GM21576 (cell line): Measurements from ENCODE around the gene OR2V2.
"Not testable (repeated sequence)": the region's sequence is repeated elsewhere in the genome, so short reads cannot be mapped to it uniquely, and the experiment has no call there.

ENCODE experiments used
- ATAC-seq: cut with Tn5 transposase; IDR thresholded peaks from one replicate; pipeline ENCODE4 v1.9.1; 2021; ENCODE audit warnings: mild to moderate bottlenecking, moderate library complexity; ENCODE audit not compliant: unreplicated experiment

Gene OR2V2

DNA sequence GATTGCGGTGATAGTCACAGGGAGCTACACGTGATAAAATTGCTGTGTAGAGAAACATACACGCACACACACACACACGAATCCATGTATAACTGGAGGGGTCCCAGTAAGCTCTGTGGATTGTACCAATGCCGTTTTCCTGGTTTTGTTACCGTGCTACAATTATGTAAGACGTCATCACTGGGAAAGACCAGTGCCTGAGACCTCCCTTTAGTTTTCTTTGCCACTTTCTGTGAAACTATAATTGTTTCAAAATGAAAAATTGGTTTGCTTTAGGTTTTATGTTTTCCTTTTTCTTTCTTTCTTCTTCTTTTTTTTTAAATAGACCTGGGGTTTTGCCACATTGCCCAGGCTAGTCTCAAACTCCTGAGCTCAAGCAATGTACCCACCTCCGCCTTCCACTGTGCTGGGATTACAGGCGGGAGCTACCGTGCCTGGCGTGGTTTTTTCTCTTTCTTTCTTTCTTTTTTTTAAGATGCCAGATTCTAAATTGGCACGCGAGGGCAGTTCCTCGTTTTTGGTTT is 21.3 kb downstream of the OR2V2 start:
- no peak for ATAC-seq

DNA sequence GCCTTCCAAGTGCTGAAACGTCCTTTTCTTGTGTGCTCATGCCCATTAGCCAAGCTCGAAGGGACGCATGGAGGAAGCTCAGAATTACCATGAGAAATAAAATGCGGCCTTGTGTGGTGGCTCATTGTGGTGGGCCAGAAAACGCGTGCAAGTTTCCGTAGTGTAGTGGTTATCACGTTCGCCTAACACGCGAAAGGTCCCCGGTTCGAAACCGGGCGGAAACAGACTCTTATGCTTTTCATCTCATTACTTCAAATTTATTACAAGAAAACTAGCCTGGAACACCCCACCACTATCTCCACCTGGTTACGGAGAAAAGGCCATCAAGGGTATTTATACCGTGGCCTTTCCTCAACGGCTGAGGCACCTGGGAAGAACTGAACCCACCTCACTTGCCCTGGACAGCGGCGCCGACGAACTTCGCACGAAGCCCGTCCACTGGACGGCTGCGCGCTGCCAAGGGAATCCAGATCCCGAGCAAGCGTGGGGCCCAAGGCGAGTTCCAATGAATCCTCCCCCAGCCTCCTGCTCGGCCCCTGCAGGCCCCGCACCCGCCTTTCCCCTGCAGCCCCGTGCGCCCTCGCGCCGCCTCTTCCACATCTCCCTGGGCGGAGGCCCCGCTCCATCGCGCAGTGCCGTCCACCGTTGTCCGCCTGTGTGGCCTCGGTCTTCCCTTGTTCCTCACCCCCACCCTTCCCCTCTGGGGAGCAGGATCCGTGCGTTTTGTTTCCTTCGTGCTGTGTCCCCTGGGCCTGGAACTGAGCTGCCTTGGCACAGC is 22.3 kb downstream of the OR2V2 start:
- not testable (repeated sequence) for ATAC-seq

DNA sequence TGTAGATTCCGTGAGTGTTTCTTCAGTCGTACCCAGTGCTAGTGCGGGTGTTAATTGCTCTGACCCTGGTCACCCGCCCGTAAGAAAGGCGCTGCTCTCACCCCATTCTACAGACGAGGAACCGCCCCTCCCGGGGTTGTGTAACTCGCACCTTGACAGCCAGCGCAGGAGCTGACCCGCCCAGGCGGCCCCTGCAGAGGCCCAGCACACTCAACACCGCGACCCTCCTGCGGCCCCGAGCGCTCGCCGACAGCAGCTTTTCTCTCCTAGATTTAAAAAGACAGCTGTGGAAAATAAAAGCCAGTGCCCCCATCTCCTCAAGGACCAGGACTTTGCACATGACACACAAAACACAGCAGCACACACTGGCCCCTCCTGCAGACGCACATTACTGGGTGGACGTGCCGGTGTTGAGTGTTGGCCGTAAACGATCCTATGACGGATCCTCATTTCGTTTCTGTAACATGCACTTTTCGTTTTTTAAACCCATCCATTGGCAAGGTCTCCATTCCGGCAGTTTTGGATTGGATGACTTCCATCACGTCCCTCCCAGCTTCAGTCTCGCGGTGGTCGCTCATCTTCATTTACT is 22.9 kb downstream of the OR2V2 start:
- no peak for ATAC-seq

DNA sequence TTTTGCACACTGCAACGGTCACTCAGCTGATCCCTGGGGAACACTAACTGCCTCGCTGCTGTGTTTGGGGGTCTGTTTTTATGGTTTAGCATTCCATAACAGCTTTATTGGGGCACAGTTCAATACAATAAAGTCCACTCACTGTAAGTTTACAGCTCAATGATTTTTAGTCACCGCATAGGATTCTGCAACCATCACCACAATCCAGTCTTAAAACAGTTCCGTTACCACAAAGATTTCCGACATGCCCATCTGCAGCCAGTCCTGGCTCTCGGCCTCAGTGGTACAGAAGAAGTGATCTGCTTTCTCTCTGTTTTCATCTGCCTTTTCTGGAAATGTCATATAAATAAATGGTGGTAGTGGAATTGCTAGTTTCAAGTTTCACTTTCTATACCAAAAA is 23.6 kb downstream of the OR2V2 start:
- no peak for ATAC-seq

DNA sequence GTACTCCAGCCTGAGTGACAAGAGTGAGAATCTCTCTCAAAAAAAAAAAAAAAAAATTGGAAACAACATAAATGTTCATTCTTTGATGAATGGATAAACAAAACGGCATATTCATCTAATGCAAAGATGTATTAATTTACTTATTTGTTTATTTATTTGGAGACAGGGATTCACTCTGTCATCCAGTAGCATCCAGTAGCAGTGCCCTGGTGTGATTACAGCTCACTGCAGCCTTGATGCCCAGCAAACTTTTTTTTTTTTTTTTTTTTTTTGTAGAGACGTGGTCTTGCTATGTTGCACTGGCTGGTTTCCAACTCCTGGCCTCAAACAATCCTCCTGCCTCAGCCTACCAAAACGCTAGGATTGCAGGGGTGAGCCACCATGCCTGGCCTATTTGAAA is 24.4 kb downstream of the OR2V2 start:
- no peak for ATAC-seq

DNA sequence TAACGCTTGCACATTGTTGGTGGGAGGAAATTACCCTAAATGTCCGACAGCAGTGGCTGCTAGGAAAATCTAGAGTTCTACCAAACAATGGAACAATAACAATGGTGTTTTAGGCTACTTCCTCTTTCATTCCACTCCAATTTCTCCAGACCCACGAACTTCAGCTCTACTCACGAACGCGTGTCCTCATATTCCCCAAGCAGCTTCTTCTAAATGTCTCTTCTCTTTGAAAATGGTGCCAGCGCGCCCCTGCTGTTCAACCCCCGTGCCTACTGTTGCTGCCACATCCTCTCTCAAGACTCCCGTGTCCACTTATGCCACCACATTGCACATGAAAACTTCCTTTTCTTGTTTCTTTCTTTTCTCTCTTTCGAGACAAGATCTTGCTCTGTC is 25.6 kb downstream of the OR2V2 start:
- ATAC-seq: peak; percentile 23

DNA sequence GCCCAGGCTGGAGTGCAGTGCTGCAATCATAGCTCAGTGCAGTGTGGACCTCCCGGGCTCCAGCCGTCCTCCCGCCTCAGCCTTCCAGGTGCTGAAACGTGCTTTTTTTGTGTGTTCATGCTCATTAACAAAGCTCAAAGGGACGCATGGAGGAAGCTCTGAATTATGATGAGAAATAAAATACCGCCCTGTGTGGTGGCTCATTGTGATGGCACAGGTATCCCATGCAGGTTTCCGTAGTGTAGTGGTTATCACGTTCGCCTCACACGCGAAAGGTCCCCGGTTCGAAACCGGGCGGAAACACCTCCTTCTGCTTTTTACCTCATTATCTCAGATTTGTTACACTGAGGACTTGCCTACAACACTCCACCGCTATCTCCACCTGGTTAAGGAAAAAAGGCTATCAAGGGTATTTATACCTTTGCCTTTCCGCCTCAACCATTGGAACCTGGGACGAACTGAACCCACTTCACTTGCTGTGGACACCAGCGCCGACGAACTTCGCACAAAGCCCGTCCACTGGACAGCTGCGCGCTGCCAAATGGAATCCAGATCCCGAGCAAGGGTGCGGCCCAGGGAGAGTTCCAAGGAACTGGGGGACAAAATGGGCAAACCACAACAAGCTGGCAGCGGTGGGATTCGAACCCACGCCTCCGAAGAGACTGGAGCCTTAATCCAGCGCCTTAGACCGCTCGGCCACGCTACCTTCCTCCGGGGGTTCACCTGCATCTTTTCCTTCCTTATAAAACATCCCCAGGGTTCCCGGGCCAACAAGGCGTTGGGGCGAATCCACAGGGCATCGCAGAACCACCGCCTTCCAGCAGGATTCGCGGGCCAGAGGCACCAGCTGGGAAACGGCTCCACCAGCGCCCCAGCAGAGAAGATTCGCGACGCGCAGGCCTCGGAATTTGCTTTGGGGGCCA is 26.3 kb downstream of the OR2V2 start:
- peak; percentile 44 for ATAC-seq

DNA sequence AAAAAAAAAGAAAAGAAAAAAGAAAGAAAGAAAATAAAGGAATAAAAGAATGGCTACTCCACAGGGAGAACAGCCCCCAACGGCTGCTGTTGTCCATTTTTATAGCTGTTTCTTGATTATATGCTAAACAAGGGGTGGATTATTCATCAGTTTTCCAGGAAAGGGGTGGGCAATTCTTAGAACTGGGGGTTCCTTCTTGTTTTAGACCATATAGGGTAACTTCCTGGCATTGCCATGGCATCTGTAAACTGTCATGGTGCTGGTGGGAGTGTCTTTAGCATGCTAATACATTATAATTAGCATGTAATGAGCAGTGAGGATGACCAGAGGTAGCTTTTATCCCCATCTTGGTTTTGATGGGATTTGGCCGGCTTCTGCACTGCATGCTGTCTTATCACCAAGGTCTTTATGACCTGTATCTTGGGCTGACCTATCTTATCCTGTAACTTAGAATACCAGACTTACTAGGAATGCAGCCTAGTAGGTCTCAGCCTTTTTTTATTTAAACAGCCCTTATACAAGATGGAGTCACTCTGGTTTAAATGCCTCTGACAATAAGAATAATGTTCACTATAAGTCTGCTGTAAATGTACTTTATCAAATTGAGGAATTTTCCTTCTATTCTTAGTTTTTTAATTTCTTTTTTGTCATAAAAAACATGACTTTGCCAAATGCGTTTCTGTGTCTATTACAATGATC is 29.0 kb downstream of the OR2V2 start:
- no peak for ATAC-seq

DNA sequence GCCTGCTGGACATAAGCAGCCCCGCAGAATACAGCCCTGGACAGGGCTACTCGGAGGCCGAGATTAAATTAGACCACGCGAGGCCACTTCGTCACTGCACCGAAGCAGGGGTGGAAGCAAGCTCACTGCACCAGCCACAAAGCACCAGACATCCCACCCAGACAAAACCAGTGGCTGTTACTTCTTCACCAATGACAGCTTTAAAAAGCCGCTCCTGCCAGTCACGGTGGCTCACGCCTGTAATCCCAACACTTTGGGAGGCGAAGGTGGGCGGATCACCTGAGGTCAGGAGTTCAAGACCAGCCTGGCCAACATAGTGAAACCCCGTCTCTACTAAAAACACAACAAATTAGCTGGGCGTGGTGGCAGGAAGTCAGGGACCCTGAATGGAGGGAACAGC is 30.2 kb downstream of the OR2V2 start:
- not testable (repeated sequence) for ATAC-seq

DNA sequence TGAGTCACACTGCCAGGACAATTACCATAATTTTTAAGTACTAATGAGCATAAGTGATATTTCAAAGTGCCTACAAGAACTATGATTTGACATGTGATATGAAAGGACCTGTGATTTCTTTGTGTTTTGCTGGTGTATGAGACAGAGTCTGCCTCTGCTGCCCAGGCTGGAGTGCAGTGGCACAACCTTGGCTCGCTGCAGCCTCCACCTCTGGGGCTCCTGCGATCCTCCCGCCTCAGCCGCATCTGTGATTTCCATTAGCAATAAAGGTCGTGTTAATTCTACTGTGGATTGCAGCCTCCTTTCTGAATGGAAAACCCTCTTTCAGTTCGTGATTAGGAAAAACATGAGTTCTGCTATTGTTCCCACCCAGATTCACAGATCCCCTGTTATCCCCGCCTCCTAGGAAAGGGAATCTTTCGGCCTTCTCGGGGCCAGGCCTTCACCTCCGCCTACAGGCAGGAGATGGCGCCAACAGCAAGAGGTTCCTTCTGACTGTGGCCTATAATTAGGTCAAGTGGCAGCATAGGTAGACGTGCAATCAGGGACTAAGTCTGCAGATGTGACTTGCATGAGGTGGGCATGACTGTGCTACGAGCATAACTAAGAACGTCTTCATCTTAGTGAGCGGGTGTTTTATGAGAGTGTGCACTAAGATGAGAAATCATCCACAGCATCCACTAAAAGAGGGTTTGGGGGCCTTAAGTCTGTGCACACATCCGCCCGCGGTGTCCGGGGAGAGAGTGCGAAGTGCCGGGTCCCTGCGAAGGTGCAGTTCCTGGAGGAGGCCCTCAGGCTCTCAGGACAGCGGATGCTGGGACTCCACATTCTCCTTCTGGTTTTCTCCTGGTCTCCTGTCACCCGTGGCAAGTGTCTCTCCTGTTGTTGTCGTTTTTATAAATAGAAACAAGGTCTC is 34.5 kb downstream of the OR2V2 start:
- ATAC-seq: peak; percentile 69

DNA sequence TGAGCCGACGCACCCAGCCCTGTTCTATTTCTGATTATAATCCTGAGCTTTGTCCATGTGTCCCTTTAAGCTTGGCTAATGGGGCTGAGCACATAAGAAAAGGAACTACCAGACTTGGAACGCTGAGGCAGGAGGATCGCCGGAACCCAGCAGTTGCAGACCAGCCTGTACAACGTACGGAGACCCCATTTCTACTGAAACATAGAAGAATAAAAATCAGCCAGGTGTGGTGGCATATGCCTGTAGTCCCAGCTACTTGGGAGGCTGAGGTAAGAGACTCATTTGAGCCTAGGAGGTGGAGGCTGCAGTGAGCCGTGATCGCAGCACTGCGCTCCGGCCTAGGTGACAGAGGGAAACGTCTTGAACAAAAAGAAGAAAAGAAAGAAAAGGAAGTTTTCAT is 35.3 kb downstream of the OR2V2 start:
- no peak for ATAC-seq

DNA sequence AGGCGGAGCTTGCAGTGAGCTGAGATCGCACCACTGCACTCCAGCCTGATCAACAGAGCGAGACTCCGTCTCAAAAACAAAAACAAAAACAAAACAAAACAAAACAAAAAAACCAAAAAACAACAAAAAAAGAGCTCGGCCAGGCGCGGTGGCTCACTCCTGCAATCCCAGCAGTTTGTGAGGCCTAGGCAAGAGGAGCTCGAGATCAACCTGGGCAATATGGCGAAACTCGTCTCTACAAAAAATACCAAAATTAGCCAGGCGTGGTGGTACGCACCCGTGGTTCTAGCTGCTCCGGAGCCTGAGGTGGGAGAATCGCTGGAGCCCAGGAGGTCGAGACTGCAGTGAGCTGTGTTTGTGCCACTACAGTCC is 37.4 kb downstream of the OR2V2 start:
- ATAC-seq: no peak

DNA sequence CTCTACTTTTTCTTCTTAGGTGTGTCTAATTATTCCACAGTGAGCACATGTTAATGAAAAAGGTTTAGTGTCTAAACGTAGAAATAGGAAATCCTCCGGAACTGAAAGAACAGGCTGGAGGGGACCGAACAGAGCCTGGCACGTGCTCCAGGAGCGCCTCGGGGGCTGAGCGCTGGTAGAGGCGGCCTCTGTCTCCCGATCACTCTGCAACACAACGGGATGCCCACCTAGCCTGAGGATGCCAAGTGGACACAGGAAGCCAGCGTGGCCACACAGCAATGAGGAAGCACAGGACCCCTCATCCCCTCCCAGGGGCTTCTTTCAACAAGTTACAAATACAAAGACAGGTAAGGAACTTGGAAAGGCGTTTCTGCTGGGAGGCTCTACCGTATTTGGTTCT is 38.2 kb downstream of the OR2V2 start:
- no peak for ATAC-seq

DNA sequence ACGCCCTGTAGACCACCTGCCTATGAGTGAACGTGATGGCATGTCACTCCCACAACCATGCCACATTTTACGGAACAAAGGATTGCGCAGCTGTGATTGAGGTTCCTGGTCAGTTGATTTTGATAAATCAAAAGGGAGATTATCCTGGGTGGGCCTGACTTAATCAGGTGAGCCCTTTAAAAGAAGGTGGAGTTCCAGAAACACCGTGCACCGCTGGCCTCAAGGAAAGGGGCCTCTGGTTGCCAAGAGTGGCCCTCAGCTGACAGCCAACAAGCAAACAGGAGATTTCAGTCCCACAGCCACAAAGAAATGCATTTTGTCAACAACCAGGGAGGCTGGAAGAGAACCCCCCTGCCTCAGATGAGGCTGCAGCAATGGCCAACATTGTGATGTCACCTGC is 38.6 kb downstream of the OR2V2 start:
- ATAC-seq: no peak

DNA sequence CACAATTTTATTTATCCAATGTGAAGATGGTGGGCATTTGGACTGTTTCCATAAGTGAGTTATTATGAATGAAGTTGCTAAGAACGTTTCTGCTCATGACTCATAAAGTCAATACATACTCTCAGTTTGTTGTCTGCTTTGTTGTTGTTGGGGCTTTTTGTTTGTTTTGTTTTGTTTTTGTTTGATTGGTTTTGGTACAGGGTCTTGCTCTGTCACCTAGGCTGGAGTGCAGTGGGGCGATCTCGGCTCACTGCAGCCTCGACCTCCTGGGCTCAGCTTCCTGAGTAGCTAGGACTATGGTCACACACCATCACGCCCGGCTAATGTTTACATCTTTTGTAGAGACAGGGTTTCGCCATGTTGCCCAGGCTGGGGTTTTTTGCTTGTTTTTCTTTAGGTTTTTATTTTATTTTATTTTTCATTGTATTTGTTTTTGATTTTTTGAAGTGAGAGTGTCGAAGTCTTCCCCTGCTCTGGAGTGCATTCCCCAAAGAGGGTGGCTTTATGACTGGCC is 39.7 kb downstream of the OR2V2 start:
- ATAC-seq: no peak

DNA sequence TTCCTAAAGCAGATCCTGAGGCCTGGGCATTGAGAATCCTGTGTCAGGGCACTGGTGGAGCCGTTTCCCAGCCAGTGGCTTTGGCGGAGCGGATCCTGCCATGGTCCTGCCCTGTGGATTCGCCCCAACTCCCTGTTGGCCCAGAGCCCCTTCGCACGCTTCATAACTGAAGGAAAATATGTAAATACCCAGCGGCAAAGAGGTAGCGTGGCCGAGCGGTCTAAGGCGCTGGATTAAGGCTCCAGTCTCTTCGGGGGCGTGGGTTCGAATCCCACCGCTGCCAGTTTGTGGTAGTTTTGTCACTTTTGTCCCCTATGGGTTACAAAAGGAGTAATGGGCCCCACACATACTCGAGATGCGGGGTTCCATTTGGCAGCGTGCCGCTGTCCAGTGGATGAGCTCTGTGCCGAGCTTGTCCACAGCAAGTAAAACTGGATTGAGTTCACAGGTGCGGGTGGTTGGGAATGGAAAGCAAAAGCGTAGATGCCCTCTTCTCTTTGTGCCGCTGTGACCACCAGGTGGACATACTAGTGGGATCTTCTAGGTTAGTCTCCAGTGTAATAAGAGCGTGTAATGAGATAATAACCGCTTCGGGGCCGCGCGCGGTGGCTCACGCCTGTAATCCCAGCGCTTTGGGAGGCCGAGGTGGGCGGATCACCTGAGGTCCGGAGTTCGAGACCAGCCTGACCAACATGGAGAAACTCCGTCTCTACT is 40.3 kb downstream of the OR2V2 start:
- ATAC-seq: no peak

DNA sequence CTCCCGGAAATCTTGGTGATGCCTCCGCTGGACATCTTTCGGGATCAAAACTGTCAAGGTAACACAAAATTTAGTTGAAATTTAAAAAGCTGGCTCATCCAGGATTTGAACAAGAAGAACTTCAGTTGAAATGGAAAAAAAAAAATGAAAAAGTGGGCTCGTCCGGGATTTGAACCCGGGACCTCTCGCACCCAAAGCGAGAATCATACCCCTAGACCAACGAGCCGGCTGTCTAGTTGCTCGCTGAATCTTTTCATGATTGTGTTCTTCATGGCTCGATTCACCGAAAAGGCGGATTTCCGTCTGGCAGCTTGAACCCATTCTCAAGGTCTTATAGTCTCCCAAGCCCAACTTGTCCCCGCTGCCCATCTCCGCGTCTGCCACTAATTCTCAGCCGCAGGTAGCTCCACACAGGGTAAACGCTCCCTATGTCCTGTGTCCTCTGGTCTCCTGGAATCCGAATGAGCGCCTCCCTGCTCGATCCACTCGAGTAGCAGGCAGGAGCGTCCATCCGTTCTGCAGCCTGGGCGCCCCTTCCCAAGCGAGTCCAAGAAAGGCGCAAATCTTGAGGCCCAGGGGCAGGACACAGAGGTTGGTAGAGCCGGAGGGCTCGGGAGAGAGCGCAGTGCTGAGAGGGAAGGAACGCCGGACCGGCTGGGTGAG is 41.4 kb downstream of the OR2V2 start:
- ATAC-seq: peak; percentile 16

DNA sequence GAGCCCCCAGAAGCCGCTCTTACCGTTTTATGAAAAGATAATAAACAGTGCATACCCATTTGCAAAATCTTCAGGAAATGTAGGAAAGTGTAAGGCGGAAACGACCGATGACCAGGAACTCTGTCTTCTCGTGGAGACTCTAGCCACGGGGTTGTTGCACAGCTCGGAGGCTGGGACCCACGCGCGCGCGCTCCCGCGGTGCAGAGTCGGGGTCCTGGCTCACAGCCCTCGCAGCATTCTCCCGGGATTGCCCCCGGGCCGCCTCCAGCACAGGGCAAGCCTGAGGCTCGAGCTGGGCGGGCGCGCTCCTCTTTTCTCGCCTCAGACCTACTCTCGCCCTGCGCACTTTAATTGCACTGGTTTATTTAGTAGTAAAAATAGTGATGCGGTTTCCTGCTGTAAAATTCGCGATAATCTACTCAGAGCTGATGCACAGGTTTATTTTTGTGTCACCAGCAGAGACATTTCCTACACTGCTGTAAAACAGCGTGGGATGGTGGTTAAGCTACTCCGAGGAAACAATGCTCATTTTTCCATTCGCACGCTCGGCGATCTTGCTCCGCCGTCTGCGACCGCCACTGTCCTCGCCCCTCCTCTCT is 42.1 kb downstream of the OR2V2 start:
- no peak for ATAC-seq
